C4-2B (cell line): ENCODE results near the gene USP11.

Source experiments
- ZFX ChIP-seq: fragments of 450-650 bp; IDR thresholded peaks from 2 replicates; pipeline ENCODE4 v1.6.1; 2017
- TF ChIP-seq, protein P1 (sequence below): fragments of 450-650 bp; conservative IDR thresholded peaks from 2 replicates; pipeline ENCODE4 v1.5.1; 2017; ENCODE audit warnings: mild to moderate bottlenecking

DNA sequence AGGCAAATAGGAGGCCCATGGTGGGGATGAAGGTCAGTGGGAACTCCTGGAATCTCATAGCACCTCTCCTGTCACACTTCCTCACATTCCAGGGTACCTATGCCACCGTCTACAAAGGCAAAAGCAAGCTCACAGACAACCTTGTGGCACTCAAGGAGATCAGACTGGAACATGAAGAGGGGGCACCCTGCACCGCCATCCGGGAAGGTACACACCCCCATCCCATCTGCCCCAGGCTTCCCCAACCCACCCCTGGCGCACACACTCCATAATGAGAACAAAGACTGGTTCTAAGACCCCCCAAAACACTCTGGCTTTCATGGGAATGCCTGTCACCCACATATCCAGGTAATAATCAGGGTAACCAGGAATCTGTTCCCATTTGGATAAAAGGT lies 7.9 kb upstream of the USP11 start:
- TF ChIP-seq, protein P1, sequence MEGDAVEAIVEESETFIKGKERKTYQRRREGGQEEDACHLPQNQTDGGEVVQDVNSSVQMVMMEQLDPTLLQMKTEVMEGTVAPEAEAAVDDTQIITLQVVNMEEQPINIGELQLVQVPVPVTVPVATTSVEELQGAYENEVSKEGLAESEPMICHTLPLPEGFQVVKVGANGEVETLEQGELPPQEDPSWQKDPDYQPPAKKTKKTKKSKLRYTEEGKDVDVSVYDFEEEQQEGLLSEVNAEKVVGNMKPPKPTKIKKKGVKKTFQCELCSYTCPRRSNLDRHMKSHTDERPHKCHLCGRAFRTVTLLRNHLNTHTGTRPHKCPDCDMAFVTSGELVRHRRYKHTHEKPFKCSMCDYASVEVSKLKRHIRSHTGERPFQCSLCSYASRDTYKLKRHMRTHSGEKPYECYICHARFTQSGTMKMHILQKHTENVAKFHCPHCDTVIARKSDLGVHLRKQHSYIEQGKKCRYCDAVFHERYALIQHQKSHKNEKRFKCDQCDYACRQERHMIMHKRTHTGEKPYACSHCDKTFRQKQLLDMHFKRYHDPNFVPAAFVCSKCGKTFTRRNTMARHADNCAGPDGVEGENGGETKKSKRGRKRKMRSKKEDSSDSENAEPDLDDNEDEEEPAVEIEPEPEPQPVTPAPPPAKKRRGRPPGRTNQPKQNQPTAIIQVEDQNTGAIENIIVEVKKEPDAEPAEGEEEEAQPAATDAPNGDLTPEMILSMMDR: no peak
- no peak for TF ChIP-seq ZFX
